Measurements from ENCODE around the gene SCML1.

The SCML1 gene

GRCh38 chrX:17792826-17793225 is 55.5 kb downstream of the SCML1 start:
- Histone ChIP-seq H3K9me3 (ENCODE audit: control insufficient read depth, insufficient read depth, low read depth, low read length) (no peaks in the 10 kb centered on the region), H3K36me3 (ENCODE audit: control insufficient read depth in 2 of 2, insufficient read depth in 1 of 2, low read length in 2 of 2) (no peaks in the 10 kb centered on the region), H3K4me3 (ENCODE audit: low read depth, low read length) (no peak overlapping the region), H3K27ac (ENCODE audit: extremely low read depth, low read depth, low read length) (no peak overlapping the region), H3K4me1 (ENCODE audit: control insufficient read depth, insufficient read depth, low read length) (no peaks in the 10 kb centered on the region)
- POLR2A ChIA-PET = no interaction called here
- TF ChIP-seq ZNF121 (tag by site-specific recombination; IDR thresholded peaks at IDR 0.05) (no peak), ZNF521 (tag by site-specific recombination; IDR thresholded peaks at IDR 0.05) (no peak), ZNF677 (tag by site-specific recombination; IDR thresholded peaks at IDR 0.05) (no peak), ELK4 (IDR thresholded peaks at IDR 0.05; ENCODE audit: borderline replicate concordance, low read depth, low read length) (no peak), ZFHX2 (tag by site-specific recombination; conservative IDR thresholded peaks at IDR 0.05) (no peak), ZNF132 (tag by site-specific recombination; IDR thresholded peaks at IDR 0.05; ENCODE audit: borderline replicate concordance) (no peak), ZNF645 (tag by site-specific recombination; IDR thresholded peaks at IDR 0.05) (no peak), ZNF174 (tag by site-specific recombination; IDR thresholded peaks at IDR 0.05) (no peak), PRDM2 (tag by site-specific recombination; IDR thresholded peaks at IDR 0.05; ENCODE audit: borderline replicate concordance) (no peak), ZNF223 (tag by site-specific recombination; IDR thresholded peaks at IDR 0.05) (no peak), ZNF580 (tag by site-specific recombination; IDR thresholded peaks at IDR 0.05) (no peak)
- CTCF ChIA-PET = interaction anchor here (0.7 to 0.8 kb wide), 2 partner anchors 152 to 307 kb away, joined by 3 to 4 read pairs; no protein-coding TSS in a partner anchor

GRCh38 chrX:17798921-17799320 is 61.6 kb downstream of the SCML1 start:
- Histone ChIP-seq H3K9me3 (ENCODE audit: control insufficient read depth, insufficient read depth, low read depth, low read length) (no peaks in the 10 kb centered on the region), H3K4me3 (ENCODE audit: low read depth, low read length) (no peak overlapping the region), H3K4me1 (ENCODE audit: control insufficient read depth, insufficient read depth, low read length) (no peaks in the 10 kb centered on the region), H3K36me3 (ENCODE audit: control insufficient read depth in 2 of 2, insufficient read depth in 1 of 2, low read length in 2 of 2) (peaks cover 0 to 5% of the 10 kb centered on the region in 2 experiments; a peak in 1 of 3 replicates), H3K27ac (ENCODE audit: extremely low read depth, low read depth, low read length) (no peak overlapping the region)
- ChIA-PET CTCF (interaction anchor here (0.7 to 1.3 kb wide), 2 partner anchors 10 to 20 kb away, joined by 5 to 7 read pairs; no protein-coding TSS in a partner anchor), POLR2A (no interaction called here)
- no peak for TF ChIP-seq GLI4 (tag by site-specific recombination; IDR thresholded peaks at IDR 0.05)
- TF ChIP-seq RBAK (tag by site-specific recombination; IDR thresholded peaks at IDR 0.05) = no peak
- TF ChIP-seq ZNF501 (tag by site-specific recombination; IDR thresholded peaks at IDR 0.05) = no peak
- no peak for TF ChIP-seq ZBTB26 (tag by site-specific recombination; optimal IDR thresholded peaks at IDR 0.05)
- no peak for TF ChIP-seq FEZF1 (tag by site-specific recombination; IDR thresholded peaks at IDR 0.05)
- no peak for TF ChIP-seq KLF16 (tag by site-specific recombination; IDR thresholded peaks at IDR 0.05)
- no peak for TF ChIP-seq ZNF518A (tag by site-specific recombination; conservative IDR thresholded peaks at IDR 0.05; ENCODE audit: low read depth)
